AML-193 (cell line): Measurements from ENCODE around the gene STN1.
A peak's percentile ranks its signal among the peaks of the same experiment; 100 is the strongest.

Experiments
- DNase-seq, 2 experiments: peaks; one replicate each; lab custom pipeline; 2025; lab: John Stamatoyannopoulos, UW

STN1 gene

DNA sequence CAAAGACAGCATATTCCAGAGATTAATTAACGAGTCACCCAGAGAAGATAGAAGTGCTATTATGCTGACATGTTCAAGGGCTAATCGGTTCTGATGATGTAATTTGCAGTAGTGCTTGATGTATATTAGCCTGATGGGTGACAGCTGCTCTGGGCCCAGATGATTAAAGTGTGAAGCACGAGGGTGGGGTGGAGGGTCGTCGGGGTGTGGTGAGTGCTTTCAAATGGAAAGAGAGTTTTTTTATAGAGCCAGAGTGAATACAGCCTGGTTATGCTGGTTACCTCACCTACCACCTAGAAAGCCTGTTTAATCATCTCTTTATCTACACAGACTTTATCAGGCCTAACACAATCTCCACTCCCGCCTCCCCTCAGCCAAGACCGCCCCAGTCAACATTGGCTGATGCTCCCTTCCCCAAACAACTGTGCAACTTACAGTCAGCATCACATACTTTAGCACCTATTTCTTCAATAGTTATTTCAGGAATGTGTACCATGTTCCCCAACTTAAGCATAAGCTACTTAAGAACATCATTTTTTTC lies 11.5 kb upstream of the STN1 start:
- no peak for DNase-seq

GRCh38 chr10:103928784-103929183 lies 10.8 kb upstream of the STN1 start:
- DNase-seq: no peak

DNA sequence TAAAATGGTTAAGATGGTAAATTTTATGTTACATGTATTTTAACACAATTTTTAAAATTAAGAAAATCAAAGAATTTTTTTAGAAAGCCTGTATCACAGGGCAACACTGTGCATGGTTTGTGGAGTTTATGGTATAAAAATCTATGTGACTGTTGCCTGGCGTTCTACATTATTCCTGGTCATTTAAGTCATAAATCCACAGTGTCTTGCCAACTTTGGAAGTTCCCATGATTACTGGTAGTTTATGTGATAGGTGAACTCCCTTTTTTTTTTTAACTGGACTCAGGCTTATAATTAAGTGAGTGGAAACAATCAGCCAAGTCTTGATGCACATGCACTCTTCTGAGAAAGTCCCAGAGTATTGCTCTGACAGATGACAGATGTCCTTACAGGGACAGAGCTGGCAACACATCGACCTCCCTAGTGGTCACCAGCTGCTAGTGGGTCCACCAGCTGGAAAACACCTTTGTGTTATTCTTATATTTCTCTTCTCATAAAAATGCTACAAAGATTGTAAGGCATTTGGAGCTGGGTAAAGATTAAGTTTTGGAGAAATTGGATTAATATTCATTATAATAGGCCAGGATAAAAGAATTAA lies 8.8 kb upstream of the STN1 start:
- DNase-seq: no peak

- DNase-seq: no peak
These were observed 7.6 kb upstream of the STN1 start for GRCh38 chr10:103925591-103925990.

DNA sequence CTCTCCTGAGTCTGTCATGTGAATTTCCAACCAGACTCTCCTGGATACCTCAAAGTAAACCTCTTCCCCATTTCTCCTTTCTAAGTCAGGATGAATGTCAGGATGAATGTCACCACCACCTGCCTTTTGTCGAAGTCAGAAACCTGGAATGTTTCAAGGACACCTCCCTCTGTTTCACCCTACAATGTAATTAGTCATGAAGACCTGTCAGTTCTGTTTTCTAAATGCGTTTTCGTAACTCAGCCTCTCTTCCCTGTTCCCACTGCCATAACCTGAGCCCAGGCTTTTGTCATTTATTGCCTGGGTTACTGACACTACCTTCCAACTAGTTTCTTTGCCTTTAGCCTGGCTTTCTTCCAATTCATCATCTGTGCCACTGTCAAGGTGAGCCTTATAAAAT lies 5.5 kb upstream of the STN1 start:
- DNase-seq: no peak

- no peak for DNase-seq
These were observed 4.7 kb upstream of the STN1 start for GRCh38 chr10:103922659-103923058.

DNA sequence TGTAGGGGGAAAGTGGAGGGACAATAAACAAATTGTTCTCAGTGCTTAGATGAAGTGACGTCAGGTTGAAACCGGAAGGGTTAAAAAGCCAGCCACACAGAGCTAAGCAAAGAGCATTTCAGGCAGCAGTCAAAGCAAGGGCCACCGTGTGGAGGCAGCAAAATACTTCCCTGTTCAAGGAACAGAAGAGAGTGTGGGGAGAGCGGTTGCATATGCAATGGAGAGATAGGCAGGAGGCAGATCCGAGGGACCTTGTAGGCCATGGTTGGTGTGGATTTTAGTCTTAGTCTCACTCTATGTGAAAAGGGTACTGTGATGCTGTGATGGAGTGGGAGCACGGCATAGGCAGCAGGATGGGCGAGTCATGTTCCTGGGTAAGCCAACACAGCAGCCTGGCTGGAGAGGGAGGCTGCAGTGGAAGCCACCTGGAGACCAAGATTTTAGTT lies 3.8 kb upstream of the STN1 start:
- DNase-seq: peak; percentile 83 to 86

DNA sequence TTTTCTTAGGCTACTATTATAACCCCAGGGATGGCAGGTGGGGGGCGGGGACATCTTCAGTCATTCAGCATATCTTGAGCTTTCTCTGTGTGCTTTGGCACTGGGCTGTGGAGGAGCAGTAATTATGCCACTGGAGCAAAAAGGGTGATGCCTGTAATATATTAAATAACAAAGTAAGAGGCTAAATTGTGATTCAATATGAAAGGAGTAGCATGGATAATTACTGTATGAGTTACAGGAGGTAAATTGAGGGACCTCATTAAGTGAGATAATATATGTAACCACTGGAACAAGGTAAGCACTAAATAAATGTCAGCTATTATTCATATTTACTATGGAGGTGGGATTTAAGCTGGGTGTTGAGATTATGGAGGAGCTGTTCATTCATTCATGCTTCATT lies 3.3 kb upstream of the STN1 start:
- DNase-seq: no peak

- no peak for DNase-seq
These were observed 1.7 kb upstream of the STN1 start for GRCh38 chr10:103919648-103920025.

DNA sequence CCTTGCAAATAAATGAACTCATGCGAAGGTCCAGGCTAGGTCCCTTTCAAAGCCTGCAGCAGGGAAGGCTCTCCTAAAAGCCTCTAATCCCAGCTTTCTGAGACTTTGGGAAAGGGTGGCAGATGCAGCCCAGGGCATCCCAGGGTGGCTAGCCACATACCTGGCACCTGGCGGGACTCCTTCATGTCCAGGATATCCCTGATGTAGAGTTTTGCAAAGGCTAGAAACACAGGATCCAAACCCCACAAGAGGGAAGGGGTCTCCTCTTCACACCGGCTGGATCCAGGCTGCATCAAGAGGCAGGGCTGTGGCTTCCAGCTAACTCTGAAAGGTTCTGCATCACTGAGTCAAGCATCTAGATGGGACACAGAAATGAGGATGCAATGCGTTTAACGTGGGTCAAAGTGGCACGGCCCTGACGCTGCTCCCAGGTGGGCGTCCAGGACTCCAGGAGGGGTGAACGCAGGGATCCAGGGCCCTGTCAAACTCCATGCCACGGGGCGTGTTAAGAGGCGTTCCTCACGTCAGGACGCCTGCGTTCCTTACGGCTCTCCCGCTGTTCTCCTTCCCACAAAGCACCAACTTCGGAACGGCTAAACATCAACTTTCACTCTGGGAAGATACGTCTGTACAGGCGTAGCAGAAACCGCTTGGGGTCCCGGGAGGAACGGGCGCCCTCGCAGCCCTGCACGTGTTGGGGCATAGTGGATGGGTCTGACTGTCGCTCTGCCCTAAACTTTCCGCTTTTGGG lies 507 bp downstream of the STN1 start:
- DNase-seq: peak in 1 of 2 experiments; percentile 41

DNA sequence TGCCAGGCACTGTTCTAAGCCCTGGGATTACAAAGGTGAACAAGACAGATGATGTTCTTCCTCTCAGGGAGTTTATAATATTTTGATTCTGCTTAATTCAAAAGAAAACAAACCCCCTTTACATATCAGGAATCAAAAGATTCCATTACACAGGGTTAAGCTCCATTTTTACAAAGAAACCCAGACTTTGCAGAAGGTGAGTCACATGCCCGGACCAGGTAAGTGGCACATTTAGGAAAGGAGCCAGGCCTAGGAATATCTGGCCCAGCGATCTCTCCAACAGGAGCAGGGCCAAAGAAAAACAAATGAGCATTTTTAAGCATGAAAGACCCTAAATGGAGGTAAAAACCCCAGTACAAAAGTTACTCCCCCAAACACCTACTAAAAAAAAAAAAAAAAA lies 1.1 kb downstream of the STN1 start:
- DNase-seq: no peak

DNA sequence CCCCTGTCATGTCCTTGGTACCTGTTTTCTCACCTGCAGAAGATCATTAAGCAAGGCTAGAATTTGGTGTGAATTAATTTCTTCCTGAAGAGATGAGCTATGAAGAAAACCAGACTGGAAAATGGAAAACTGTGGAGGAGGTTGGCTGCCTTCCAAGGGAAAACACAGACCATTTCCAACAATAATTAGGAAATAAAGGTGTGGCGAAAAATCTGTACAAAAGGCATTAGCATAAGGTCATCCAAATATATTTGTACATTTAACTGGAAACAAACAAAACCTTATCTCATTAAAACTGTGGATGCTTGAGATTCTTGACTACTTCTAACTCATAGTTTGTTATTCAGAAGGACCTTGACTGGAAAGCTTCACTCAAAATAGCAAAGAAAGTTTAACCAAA lies 1.7 kb downstream of the STN1 start:
- DNase-seq: no peak

- DNase-seq: peak; percentile 25 to 40
These were observed 2.2 kb downstream of the STN1 start for GRCh38 chr10:103915796-103916195.

GRCh38 chr10:103912759-103913158 lies 5.2 kb downstream of the STN1 start:
- DNase-seq: no peak

- peak; percentile 95 for DNase-seq
These were observed 6.9 kb downstream of the STN1 start for GRCh38 chr10:103911021-103911459.

DNA sequence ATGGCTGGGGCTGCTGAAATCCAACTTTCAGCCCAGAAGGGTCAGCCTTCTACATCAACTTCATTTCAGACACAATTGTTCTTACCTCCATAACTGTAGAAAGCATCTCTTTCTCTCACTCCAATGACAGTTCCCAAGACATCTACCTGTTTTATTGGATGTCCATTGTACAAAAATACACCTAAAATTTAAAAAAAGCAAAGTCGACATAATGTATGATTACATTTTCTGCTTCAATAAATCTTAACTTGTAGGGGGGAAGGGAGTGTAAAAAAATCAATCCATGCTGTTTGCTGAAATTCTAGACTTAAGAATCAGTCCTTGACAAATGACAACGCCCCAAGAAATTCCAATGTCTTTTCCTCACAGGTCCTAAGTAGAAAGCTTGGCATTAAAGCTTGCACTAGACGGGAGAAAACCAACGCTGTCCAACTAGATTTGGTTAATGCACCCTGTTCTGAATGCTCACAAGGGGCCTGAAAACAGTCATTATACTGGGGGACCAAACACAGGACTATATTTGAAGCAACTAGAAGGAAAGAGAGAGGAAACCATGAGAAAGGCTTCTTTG lies 7.5 kb downstream of the STN1 start:
- DNase-seq: no peak

DNA sequence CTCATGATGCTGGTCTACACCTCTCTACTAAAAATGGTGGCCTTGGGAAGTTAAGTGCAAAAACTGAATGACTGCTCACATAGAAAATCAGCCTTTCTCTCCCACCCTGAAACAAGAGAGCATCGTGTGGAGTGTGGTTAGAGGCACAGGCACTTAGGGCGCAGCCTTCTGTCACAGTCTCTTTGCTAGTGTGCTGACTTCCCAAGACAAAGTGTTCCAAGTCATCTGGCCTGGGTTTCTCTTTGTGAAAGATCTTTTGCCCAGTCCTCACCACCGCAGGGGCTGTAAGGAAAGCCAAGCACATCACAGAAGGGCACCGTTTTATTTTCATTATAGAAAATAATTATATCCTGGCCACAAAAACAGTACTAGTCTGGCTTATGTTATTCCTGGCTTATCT lies 12.5 kb downstream of the STN1 start:
- DNase-seq: no peak

- no peak for DNase-seq
These were observed 16.7 kb downstream of the STN1 start for GRCh38 chr10:103901299-103901698.

DNA sequence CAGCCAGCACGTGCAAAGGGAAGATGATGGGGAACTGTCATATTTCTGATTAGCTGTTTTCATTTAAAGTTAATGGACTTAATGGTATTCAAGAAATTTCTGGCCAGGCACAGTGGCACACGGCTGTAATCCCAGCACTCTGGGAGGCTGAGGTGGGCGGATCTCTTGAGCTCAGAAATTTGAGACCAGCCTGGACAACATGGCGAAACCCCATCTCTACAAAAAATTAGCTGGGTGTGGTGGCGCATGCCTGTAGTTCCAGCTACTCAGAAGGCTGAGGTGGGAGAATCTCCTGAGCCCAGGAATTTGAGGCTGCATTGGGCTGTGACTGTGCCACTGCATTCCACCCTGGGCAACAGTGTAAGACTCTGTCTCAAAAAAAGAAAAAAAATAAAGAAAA lies 18.7 kb downstream of the STN1 start:
- no peak for DNase-seq

GRCh38 chr10:103897241-103897774 lies 20.7 kb downstream of the STN1 start:
- DNase-seq: no peak

DNA sequence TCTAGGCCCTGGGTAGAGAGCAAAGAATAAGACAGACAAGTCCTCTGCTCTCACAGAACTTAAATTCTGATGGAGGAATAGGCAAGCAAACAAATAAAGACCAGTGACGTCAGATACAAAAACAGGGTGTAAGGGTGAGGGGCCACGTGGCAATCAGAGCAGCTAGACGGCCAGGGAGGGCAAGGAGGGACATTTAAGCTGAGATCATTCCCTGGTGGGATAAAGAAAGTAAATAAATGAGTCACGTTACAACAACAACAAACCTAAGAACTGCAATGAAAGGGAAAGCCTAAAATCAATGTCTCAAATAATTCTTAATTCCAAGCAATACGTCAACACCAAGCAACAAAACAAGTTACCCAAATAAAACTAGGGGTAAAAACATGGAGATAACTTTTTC lies 21.8 kb downstream of the STN1 start:
- no peak for DNase-seq

- DNase-seq: no peak
These were observed 22.4 kb downstream of the STN1 start for GRCh38 chr10:103895411-103896186.
